ENCODE measurements around the gene UPF2.

UPF2 gene

GRCh38 chr10:11876324-11876723 lies 166.3 kb downstream of the UPF2 start:
- H3K27ac ChIP-seq = peak overlapping the region in 10 of 21 experiments; percentile 12 to 83 (median 59)
- no peak overlapping the region for H3K4me3 ChIP-seq

GRCh38 chr10:11875494-11876281 lies 166.9 kb downstream of the UPF2 start:
- peak overlapping the region in 1 of 7 experiments; percentile 4 for H3K4me3 ChIP-seq

GRCh38 chr10:11874568-11875493 lies 167.8 kb downstream of the UPF2 start:
- peak overlapping the region in 1 of 7 experiments; percentile 4 for H3K4me3 ChIP-seq
- H3K27ac ChIP-seq = peak overlapping the region in 18 of 21 experiments; percentile 4 to 86 (median 70)

More at GRCh38 chr10:11875494-11876281, 166.9 kb downstream of the UPF2 start:
- H3K27ac ChIP-seq = peak overlapping the region in 16 of 21 experiments; percentile 12 to 86 (median 72)

- H3K4me3 ChIP-seq = no peak overlapping the region
- H3K27ac ChIP-seq = peak overlapping the region in 2 of 21 experiments; percentile 26 to 38
Observed at GRCh38 chr10:11871466-11871865, 171.1 kb downstream of the UPF2 start.

- Histone ChIP-seq H3K27ac (peak overlapping the region in 2 of 21 experiments; percentile 37 to 79), H3K4me3 (no peak overlapping the region)
Observed at GRCh38 chr10:11870900-11871400, 171.7 kb downstream of the UPF2 start.

- H3K27ac ChIP-seq = peak overlapping the region in 7 of 21 experiments; percentile 37 to 79 (median 45)
Observed at GRCh38 chr10:11870461-11870780, 172.2 kb downstream of the UPF2 start.

More at GRCh38 chr10:11870461-11870780, 172.2 kb downstream of the UPF2 start:
- H3K4me3 ChIP-seq = peak overlapping the region in 2 of 7 experiments; percentile 10 to 19
